Measurements from ENCODE around the gene PLA2G4B.

PLA2G4B gene

DNA sequence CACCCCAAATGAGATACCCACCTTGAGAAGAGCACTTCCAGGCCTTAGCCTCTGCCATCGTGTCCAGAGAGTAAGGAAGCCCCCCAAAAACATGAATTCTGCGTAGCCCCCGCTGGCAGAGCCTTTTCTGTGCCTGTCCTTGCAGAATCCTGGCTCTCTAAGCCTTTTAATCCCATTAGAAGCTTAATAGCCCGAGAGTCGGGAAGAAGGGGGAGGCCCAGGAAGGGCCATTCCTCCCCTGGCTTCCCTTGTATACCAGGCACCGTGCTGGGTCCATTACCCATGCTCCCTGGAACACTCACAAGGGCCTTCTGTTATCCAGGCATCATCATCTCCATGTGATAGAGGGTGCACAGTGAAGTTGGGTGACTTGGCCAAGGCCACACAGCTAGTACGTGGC is 48.1 kb downstream of the PLA2G4B start:
- DNase-seq (ENCODE audit: low spot score): no peak

DNA sequence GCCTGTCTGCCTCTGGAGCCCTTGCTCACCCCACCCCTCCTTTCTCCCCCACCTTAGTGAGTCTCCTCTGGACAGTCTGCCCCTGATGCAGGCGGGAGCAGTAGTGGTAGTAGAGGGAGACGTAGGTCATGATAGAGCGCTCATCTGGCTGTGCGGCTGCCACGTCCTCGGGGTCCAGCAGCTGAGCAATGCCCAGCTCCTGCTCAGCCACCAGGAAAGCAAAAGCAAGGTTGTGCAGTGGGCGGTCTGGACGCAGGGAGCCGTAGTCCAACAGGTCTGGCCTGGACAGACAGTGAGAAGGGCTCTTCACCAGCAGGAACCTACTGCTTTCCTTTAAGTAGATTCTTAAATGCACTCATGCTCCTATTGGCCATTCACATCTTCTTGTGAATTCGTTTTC is 48.5 kb downstream of the PLA2G4B start:
- no peak for DNase-seq (ENCODE audit: low spot score)

DNA sequence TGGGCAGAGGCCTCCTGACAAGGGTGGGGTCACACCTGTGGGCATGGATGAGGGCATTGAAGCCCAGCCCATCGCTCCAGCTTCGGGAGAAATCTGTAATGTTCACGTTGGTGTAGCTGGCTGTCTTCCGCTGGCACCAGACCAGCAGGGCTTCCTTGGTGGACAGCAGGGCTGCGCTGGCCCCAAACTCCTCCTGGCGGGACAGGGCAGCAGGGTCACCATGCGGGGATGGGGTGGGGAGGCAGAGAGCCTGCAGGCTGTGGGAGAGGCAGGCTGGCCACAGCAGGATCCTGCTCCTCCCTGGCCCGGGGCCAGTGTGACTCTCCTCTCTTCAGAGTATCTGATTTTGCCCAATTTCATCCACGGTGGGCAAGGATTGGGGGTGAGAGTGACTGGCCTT is 49.2 kb downstream of the PLA2G4B start:
- DNase-seq (ENCODE audit: low spot score): no peak

DNA sequence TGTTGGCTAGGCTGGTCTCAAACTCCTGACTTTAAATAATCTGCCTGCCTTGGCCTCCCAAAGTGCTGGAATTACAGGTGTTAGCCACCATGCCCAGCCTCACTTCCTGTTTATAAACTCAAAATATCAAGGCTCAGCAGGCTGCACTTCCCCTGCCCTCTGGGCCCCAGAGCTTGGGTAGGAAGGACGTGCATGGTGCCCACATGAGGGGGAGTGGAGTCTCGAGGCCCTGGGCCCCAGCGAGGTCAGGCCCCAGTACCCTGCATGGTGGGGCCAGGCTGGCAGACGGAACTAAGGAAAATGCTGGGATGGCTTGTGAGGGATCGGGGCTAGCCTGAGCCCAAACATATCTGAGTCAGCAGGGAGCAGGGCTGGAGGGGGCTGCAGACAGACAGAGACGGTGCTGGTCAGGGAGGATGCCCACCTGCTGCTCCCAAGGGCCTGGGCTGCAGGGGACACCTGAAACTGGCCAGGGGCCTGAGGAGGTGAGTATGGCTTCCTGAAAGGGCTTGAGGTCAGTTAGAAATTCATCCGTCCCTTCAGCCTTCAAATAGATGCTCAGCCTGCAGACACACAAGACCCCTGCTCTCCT is 50.1 kb downstream of the PLA2G4B start:
- no peak for DNase-seq (ENCODE audit: low spot score)

DNA sequence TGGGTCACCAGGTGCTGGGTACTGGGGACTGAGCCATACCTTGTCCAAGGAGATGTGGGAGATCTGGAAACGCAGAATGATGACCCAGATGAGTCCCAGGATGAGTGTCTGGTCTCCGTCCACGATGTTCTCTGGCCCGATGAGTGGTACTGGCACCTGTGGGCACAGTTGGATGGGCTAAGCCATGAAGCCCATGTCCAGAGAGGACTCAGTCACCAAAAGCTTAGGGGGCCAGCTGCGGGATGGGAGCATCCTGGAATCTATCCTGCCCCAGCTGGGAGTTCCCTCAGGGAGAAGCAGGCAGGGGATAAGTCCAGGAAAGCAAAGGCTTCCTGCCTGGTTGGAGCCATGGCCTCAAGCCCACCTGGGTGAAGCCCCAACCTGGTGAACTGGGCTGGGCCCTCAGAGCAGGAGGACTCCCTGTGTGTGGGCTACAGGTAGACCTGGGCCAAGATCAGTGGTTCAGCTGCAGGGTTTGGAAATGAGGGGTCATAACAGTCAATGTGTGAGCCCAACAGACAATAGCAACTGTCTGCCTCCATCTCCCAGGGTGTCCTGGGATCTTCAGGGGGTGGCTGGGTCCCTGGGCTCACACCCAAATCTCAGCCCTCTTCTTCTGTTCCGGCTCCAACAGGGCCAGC is 51.5 kb downstream of the PLA2G4B start:
- DNase-seq (ENCODE audit: low spot score): no peak

DNA sequence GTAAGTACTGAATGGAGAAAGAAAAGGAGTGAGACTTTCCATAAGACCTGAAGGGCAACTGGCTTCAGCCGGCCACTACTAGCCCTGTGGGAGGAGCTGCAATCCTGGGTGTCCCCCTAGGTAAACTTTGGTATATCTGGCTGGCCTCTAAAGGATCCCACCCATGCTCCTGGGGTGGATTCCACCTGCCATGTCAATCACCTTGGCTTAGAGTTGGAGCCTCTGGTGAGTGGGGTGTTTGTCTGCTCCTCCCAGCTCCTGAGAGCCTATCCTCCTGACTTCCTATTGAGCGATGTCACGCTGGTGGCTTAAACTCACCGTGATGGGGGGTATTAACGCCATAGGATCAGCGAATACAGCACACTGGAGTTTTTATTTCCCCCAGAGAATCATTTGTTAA is 52.6 kb downstream of the PLA2G4B start:
- no peak for DNase-seq (ENCODE audit: low spot score)

DNA sequence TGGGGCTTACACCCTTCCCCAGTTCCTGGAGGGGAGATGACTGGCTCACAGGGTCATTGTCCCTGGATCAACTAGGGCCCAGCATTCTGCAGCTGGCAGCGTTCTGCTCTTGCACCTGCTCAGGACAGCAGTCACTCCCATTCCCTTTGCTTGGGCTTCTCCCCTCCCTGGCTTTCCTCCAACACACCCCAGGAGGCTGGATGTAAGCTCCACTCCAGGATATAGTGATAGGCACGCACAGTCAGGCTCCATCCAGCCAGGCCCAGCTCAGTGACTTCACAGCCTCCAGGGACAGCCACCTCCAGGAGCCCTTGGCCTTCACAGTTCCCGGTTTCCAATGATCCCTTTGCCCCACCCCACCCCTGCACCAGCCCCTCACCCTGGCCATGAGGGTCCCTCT is 53.3 kb downstream of the PLA2G4B start:
- no peak for DNase-seq (ENCODE audit: low spot score)

DNA sequence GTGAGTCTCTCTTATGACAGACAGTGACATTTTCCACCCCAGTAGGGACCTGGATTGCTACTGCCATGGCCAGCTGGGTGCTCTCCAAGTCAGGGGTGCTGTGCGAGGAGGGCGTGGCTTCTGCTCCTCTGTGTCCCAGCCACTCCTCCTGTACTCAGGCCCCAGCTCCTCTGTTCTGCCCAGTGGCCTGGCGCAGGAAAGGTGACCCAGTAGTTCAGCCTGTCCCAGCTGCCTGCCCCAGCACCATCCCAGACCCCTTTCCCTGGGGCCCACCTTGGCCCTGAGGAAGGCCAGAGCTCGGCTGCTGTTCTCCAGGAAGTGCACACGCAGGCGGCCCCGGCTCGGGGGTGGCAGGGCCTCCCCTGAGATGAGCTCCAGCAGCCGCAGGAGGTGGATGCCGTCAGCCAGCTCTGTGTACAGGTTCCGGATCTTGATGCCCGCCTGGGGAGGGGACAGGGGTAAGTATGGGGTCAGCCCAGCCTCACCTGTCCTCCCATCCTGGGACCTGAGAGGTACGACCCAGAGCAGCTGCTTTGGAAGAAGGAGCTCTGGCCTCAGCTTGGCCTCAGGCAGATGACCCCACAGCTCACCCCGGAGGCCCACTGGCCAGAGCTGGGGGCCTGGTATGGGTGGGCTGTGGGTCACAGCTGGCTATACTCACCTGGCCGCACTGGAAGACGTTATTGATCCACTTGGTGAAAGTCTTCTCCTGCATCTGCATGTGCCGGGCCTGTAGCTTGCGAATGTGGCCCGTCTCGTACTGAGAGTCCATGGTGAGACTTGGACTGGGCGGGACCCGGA is 54.2 kb downstream of the PLA2G4B start:
- DNase-seq (ENCODE audit: low spot score): no peak

DNA sequence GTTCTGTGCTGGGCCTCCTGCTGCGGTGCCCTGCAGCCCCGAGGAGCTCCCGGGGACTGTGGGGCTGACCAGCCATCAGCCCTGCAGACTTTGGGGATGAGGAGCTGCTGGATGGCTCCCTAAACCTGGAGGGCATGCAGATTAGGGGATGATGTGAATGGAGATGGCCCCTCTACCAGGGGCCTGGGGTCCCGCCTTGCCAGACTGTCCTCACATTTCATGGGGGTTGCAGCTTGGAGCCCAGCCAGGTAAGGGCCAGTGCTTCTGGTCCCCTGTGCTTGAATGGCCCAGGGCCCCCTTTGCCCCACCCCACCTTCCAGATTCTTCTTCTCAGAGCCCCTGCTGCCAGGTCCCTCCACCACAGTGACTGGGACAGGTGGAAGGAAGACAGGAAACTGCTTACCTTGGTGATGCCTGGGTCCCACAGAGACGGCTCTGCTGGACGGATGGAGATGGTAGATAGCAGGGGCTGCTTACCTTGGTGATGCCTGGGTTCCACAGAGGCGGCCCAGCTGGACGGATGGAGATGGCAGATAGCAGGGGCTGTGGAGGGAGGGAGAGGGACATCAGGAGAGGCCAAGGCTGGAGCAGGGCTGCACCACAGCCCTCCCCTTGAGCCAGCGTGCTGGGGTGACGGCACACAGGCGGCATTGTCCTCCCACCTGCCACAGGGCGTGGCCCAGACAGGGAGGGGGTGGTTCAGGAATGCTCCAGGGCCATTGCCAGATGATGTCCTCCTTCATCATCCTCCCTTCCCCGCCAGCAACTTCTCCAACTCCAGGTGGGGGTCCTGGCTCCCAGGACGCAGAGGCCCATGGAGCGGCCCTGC is 55.0 kb downstream of the PLA2G4B start, which contains the start of gene SPTBN5:
TSS of gene SPTBN5 (minus strand) at position 632 of the 829 bp plus-strand sequence. CDS start at position 76, 556 bp downstream.
- DNase-seq (ENCODE audit: low spot score): no peak

DNA sequence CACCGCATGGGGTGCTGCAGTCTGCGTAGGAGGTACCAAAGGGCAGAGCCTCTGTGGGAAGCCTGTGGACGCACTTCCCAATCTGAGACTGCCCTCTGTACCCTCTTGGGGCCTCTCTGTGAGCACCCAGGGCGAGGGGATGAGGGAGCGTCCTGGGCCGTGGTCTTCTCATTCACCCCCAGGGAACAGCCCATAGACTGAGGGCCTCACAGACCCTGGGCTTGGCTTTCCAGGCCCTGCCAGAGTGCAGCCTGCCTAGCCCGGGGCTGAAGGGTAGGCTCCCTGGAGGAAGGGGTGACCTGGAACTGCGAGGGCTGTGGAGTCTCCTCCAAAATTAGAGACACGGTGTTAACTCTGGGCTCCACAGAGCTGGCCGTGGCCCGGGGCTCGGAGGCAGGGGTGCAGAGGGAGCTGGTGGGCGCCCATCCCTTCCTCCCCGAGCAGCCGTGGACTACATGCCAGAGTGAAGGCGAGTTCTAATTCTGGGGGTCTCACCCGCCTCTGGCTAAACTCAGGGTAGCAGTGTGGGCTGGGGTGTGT is 55.7 kb downstream of the PLA2G4B start:
- no peak for DNase-seq (ENCODE audit: low spot score)

DNA sequence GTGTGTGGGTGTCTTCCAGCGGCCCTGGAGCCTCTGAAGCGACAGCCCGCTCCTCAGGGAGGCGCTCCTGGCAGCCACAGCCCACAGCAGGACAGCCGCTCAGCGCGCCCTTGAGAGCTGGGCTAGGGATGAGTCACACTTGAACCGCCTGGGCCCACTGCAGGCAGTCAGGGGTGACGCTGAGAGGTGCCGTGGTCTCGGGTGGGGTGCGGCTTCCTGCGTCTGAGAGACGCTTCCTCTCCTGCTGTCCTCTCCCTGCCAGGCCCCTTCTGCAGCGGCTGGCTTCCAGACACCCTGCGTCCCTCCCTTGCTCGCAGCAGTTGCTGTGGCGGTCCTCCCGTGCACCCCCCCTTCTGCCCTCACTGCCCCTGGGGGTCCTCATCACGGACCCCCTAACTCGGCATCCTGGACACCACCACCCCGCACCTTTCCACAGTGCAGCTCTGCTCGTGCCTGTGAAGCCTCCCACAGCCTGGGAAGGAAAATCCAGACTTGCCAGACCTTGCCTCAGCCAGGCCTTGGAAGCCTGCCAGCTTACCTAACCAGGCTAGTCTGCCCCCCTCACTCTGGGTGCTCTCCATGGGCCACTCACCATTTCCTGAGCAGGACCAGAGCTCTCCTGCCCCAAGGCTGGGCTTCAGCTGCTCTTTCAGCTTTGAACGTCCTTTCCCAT is 56.3 kb downstream of the PLA2G4B start:
- peak; percentile 73 for DNase-seq (ENCODE audit: low spot score)

DNA sequence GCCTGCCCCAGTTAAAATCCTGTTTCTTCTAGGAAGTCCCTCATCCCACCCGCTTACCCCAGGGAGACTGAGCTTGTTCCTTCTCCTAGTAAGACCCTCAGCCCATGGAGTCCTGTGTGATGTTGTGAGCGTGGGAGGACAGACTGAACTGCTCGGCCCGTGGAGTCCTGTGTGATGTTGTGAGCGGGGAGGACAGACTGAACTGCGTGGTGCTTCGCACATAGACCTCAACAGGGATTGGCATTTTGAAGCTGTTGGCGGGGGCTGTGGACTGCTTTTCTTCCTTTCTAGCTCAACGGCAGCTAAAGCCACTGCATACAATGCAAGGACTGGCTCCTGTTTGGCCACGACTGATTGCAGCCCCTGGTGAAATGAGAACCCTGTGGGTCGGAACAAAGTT is 56.8 kb downstream of the PLA2G4B start:
- DNase-seq (ENCODE audit: low spot score): no peak

DNA sequence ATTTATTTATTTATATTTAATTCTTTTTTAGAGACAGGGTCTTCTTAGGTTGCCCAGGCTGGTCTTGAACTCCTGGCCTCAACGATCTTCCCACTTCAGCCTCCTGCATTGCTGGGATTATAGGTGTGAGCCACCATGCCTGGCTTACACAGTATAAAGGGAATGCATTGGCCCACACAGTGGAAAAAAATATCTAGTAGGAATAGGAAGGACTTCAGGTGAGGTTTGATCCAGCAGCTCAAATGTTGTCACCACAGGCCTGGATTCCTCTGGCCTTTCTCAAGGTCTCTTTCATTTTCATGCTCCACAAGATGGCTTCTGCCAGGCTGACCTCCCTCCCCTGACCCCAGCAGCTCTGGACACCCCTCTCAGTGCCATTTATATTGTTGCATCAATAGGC is 57.3 kb downstream of the PLA2G4B start:
- DNase-seq (ENCODE audit: low spot score): no peak

DNA sequence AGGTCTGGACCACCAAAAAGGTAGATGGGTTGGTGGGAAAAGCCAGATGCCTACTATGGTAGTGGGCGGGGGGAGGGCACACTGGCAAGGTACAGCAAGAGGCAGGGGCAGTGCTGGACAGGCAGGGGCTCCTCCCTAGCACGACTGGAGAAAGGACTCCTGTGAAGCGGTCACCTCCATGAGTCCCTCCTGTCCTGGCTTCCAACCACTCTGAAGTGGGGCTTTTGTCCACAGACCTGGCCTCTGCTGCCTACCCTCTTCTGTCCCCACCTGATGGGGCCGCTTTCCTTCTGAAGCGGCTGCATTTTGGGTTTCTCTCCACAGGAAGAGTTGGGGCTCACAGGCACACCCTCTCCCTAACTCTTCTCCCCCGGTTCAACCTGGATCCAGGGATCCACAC is 57.9 kb downstream of the PLA2G4B start:
- DNase-seq (ENCODE audit: low spot score): no peak

DNA sequence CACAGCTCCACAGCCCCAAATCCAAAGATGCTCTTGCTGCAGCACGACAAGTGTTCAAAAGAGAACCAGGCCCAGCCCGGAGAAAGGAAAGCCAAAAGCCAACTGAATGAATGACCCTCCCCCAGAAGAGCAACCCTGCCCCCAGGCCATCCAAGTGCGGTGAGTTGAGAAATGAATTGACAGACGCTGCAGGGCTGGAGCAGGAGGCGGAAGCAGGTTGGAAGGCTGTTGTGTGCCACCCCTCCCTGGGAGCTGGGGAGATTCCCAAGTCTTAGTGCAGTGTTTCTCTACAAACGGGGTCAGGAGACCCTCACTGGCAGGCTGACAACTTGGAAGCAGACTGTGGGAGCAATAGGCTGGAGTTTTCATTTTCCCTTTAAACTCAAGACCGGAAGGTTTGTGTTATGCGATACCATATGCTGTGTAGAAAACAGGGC is 58.7 kb downstream of the PLA2G4B start:
- no peak for DNase-seq (ENCODE audit: low spot score)

All from germinal center (tissue), 1 donor.